Testis (tissue), 2 donors: ENCODE measurements around the gene TVP23A.

Experiments used
- CTCF ChIP-seq, 3 experiments: fragments of 450-650 bp in 2 of 3; fragments of 200-600 bp in 1 of 3; sonication (generic) in 1 of 3; IDR thresholded peaks; one replicate each; pipeline ENCODE4 v1.5.1; 2016 to 2019; ENCODE audit warnings: antibody characterized with exemption in 3 of 3, mild to moderate bottlenecking in 2 of 3, moderate library complexity in 1 of 3
- POLR2A ChIP-seq: fragments of 450-650 bp; IDR thresholded peaks from one replicate; pipeline ENCODE4 v1.6.1; 2017; ENCODE audit warnings: antibody characterized with exemption, mild to moderate bottlenecking, moderate library complexity

- TF ChIP-seq POLR2A (no peak), CTCF (IDR thresholded peaks at IDR 0.05) (no peak)
Observed at GRCh38 chr16:10728003-10728887, 90.3 kb downstream of the TVP23A start.
